Osteocyte (in vitro differentiated cells): ENCODE results near the gene ACSS3. TPM values are rescaled to one million over a fixed set of nuclear protein-coding genes. Genes with fewer than 3 reads are reported as not detected.

Experiments
- DNase-seq: peaks from one replicate; pipeline ENCODE4 v3.0.0; 2021; ENCODE audit warnings: mixed read lengths; ENCODE audit not compliant: unreplicated experiment; ENCODE audit errors: extremely low spot score
- H3K27ac Mint-ChIP-seq: one replicate; pipeline ENCODE4 v1.8.0; 2021; ENCODE audit warnings: mild to moderate bottlenecking, mixed read lengths; ENCODE audit not compliant: unreplicated experiment
- H3K27me3 Mint-ChIP-seq: one replicate; pipeline ENCODE4 v1.8.0; 2021; ENCODE audit warnings: mixed read lengths; ENCODE audit not compliant: unreplicated experiment
- H3K36me3 Mint-ChIP-seq: one replicate; pipeline ENCODE4 v1.8.0; 2021; ENCODE audit warnings: mixed read lengths; ENCODE audit not compliant: unreplicated experiment
- H3K4me1 Mint-ChIP-seq: one replicate; pipeline ENCODE4 v1.8.0; 2021; ENCODE audit warnings: mixed read lengths; ENCODE audit not compliant: unreplicated experiment
- H3K4me3 Mint-ChIP-seq: one replicate; pipeline ENCODE4 v1.8.0; 2021; ENCODE audit warnings: mild to moderate bottlenecking, moderate library complexity, mixed read lengths; ENCODE audit not compliant: unreplicated experiment
- H3K9me3 Mint-ChIP-seq: one replicate; pipeline ENCODE4 v1.8.0; 2021; ENCODE audit warnings: mixed read lengths; ENCODE audit not compliant: unreplicated experiment
- total RNA-seq: library from RNA; stranded (reverse); gene quantifications from 2 replicates; pipeline ENCODE4 v1.2.1, GENCODE V29; 2021
- TF ChIP-seq, protein P1 (sequence below): fragments of 200-600 bp; sonication (generic); IDR thresholded peaks from 2 replicates; pipeline ENCODE4 v1.5.0; 2021; ENCODE audit warnings: antibody characterized with exemption, mild to moderate bottlenecking, moderate library complexity

The ACSS3 gene
- total RNA-seq, 1 donor from 2014 or later: 5.6 TPM

DNA sequence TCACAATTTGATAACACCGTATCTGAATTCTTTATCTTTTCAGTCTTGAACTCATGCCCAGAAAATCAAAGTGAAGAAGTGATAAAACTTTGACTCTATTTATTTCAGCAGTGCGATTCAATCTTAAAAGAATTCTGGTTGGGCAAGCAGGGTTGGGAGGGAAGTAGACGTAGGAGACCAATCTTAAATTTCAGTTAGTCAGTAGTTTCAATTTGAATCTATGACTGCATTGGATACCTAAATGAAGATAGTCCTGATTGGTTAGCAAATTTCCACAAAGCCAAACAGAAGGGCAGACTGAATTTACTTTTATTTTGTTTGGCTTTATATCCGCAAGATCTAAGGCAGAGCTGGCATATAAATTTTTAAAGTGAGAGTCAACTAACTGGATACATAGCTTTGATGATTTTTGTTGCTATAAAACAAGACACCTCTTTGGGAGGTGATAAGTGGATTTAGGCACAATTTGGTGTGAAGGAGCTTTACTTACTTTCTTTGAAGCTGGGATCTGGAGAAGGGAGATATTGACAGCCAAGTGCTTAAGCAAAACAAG lies 2.6 kb downstream of the ACSS3 start:
- TF ChIP-seq, protein P1, sequence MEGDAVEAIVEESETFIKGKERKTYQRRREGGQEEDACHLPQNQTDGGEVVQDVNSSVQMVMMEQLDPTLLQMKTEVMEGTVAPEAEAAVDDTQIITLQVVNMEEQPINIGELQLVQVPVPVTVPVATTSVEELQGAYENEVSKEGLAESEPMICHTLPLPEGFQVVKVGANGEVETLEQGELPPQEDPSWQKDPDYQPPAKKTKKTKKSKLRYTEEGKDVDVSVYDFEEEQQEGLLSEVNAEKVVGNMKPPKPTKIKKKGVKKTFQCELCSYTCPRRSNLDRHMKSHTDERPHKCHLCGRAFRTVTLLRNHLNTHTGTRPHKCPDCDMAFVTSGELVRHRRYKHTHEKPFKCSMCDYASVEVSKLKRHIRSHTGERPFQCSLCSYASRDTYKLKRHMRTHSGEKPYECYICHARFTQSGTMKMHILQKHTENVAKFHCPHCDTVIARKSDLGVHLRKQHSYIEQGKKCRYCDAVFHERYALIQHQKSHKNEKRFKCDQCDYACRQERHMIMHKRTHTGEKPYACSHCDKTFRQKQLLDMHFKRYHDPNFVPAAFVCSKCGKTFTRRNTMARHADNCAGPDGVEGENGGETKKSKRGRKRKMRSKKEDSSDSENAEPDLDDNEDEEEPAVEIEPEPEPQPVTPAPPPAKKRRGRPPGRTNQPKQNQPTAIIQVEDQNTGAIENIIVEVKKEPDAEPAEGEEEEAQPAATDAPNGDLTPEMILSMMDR: no peak
- Mint-ChIP-seq H3K36me3 (no peaks in the 10 kb centered on the region), H3K4me3 (no peak overlapping the region), H3K27ac (no peak overlapping the region), H3K27me3 (peaks cover 9% of the 10 kb centered on the region), H3K9me3 (no peaks in the 10 kb centered on the region), H3K4me1 (peaks cover 29% of the 10 kb centered on the region)
- DNase-seq: no peak

DNA sequence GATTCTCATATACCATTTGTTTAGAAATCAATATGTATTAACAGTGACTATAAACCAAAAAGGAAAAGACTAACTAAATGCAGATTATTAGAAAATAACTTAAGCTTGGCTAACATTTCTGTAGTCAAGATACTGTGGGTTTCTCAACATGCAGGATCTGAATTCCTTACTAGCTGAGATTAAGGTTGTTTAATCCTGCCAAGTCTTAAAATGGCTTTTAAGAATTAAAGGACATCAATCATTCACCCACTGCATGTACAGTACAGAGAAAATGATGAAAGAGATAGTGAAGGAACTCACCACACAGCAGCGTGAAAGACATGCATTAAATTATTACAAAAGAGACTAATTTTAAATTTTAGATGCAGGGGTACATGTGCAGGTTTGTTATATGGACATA lies 3.8 kb downstream of the ACSS3 start:
- no peak overlapping the region for H3K4me3 Mint-ChIP-seq
- peaks cover 2% of the 10 kb centered on the region for H3K27me3 Mint-ChIP-seq
- no peaks in the 10 kb centered on the region for H3K9me3 Mint-ChIP-seq
- no peak overlapping the region for H3K27ac Mint-ChIP-seq
- H3K4me1 Mint-ChIP-seq: peaks cover 29% of the 10 kb centered on the region
- TF ChIP-seq, protein P1: no peak
- H3K36me3 Mint-ChIP-seq: no peaks in the 10 kb centered on the region
- no peak for DNase-seq

DNA sequence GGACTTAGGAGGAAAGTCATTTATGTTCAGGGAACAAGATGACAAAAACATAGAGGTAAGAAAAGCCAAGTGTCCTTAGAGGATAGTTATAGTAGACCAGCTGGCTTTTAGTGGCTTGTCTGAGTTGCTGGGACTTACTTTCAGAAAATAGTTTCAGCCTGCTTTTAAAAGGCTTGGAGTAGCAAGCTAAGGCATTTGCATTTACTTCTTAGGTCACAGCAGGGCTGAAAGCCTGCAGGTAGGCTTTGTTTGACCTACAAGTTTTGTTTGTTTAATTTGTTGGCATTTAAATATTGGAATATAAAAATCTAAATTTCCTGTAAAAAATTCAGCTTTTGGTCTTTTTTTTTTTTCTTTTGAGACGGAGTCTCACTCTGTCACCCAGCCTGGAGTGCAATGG lies 5.1 kb downstream of the ACSS3 start:
- no peak overlapping the region for H3K4me3 Mint-ChIP-seq
- no peaks in the 10 kb centered on the region for H3K36me3 Mint-ChIP-seq
- H3K27ac Mint-ChIP-seq: no peak overlapping the region
- TF ChIP-seq, protein P1: no peak
- DNase-seq: no peak
- peaks cover 7% of the 10 kb centered on the region for H3K27me3 Mint-ChIP-seq
- no peaks in the 10 kb centered on the region for H3K9me3 Mint-ChIP-seq
- peaks cover 20% of the 10 kb centered on the region for H3K4me1 Mint-ChIP-seq

DNA sequence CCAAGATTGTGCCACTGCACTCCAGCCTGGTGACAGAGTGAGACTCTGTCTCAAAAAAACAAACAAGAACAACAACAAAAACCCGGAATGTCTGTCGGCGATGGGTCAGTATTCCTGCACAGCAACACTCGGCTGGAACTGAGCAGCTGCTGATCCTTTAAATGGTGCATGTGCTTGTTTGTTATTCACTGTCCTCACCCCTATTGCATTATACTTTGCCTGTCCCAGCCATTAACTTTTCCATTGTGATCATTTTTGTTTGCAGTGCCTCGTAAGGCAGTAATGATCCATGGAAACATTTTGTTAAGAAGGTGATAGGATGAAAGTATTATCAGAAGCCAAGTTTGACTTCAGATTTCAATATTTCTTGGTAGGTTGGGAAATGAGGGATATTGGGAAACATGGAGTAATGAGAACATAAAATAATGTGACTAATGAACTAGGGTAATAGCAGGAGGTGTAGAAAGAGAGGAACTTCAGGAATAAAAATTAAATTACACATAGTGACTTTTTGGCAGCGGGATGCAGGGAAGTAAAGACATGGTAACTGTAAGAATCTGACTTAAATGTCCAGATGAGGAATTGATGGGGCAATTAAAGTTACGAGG lies 6.1 kb downstream of the ACSS3 start:
- Mint-ChIP-seq H3K9me3 (no peaks in the 10 kb centered on the region), H3K27me3 (peaks cover 8% of the 10 kb centered on the region), H3K4me1 (peaks cover 11% of the 10 kb centered on the region), H3K36me3 (no peaks in the 10 kb centered on the region), H3K27ac (no peak overlapping the region), H3K4me3 (no peak overlapping the region)
- DNase-seq: no peak
- TF ChIP-seq, protein P1: no peak

DNA sequence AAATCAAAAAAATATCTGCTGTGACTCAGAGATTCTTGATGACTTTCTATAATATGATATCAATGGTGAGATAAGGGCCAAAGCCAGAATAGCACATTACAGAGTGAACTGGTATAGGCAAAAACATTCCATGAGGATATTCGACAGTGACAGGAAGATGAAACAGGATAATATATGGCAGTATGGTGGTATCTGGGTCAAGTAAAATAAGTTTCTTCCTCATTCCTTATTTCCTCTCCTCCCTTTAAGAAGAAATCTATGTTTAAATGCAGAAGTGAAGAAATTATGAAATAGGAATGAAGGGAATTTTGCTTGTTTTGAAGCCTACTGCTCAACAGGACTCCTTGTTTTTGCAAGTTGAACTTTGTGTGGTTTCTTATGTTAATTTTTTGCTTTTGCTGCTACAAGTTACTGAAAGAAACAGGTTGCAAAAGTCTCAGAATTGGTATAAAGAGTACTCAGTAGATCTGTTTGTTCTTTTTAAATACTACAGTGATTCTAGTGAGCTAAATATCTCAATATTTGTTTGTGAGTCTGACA lies 7.0 kb downstream of the ACSS3 start:
- Mint-ChIP-seq H3K4me1 (peaks cover 11% of the 10 kb centered on the region), H3K4me3 (no peak overlapping the region), H3K27me3 (peaks cover 8% of the 10 kb centered on the region), H3K9me3 (no peaks in the 10 kb centered on the region), H3K36me3 (no peaks in the 10 kb centered on the region), H3K27ac (no peak overlapping the region)
- no peak for DNase-seq
- TF ChIP-seq, protein P1: no peak
